K562 treated with DMSO at 1 percent for 24 hours (cell line): ENCODE measurements around the gene USP44. TPM values are rescaled to one million over a fixed set of nuclear protein-coding genes. Genes with fewer than 3 reads are reported as not detected.

ENCODE experiments used
- total RNA-seq: library from RNA; unstranded; fragments of 300-600 nt; gene quantifications from 2 replicates; pipeline ENCODE4 v1.2.3, GENCODE V29; 2022; ENCODE audit warnings: low read depth; ENCODE audit not compliant: insufficient read depth

Gene USP44
- 2.0 and 2.5 TPM in 2 replicates for total RNA-seq

DNA sequence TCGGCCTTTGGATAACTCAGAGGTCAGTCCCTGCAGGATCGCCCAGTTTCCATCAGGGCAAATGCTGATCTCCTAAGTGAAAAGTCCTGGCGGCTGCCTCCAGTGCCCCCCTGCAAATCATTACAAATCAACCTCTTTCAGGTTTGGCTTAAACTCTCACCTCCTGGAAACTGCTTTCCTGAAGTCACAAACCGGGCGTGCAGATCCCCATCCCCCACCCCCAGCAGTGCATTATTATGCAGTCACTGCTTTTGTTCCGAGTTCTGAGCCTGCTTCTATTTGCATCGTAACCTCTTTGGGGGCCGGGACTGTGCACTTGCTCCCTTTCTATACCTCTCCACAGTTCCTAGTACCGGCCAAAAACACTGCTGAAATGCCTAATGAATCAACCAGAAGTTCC is at the start of gene USP44:
Gene USP44 (minus strand): TSS at position 172 of the 400 bp plus-strand sequence. CDS start 17,220 bp downstream, outside the sequence.

GRCh38 chr12:95473884-95474659 is 77.2 kb downstream of the USP44 start, which contains the start of gene METAP2:
TSS of gene METAP2 (plus strand) at chr12:95474152. CDS start at chr12:95474180, 28 bp downstream.

Other genes with a start within 250 kb of the USP44 start
- gene METAP2, start 77.3 kb downstream of the USP44 start, total RNA-seq = 72.0 and 79.6 TPM in 2 replicates
- gene NTN4, start 239.3 kb upstream of the USP44 start, total RNA-seq = not detected in 2 replicates